Activated naive CD4-positive, alpha-beta T cell treated with anti-CD3 and anti-CD28 coated beads, Interleukin-2, amount 10 ng/mL, durations not matched to agents 7 days and 5 days (primary cell): ENCODE results near the gene CCDC148.
"Not testable (repeated sequence)": the region's sequence is repeated elsewhere in the genome, so short reads cannot be mapped to it uniquely, and the experiment has no call there.

ENCODE experiments used
- CTCF ChIA-PET: fragments of 350-600 bp; sonication (Branson Sonifier 250); formaldehyde crosslinking; loops from one replicate; lab custom pipeline; 2021; ENCODE audit warnings: antibody characterized with exemption; lab: Charles Lee
- DNase-seq: peaks from one replicate; pipeline ENCODE4 v3.0.0-alpha.2; 2020
- H3K27ac Mint-ChIP-seq: one replicate; pipeline ENCODE4 v1.8.0; 2021; ENCODE audit warnings: mild to moderate bottlenecking, moderate library complexity, mixed read lengths
- H3K27me3 Mint-ChIP-seq: one replicate; pipeline ENCODE4 v1.8.0; 2021; ENCODE audit warnings: mild to moderate bottlenecking, mixed read lengths
- H3K36me3 Mint-ChIP-seq: one replicate; pipeline ENCODE4 v1.8.0; 2021; ENCODE audit warnings: mixed read lengths
- H3K4me1 Mint-ChIP-seq: one replicate; pipeline ENCODE4 v1.8.0; 2021; ENCODE audit warnings: mixed read lengths
- H3K4me3 Mint-ChIP-seq: one replicate; pipeline ENCODE4 v1.8.0; 2021; ENCODE audit warnings: mild to moderate bottlenecking, moderate library complexity, mixed read lengths
- H3K9me3 Mint-ChIP-seq: one replicate; pipeline ENCODE4 v1.8.0; 2021; ENCODE audit warnings: mixed read lengths

The CCDC148 gene

DNA sequence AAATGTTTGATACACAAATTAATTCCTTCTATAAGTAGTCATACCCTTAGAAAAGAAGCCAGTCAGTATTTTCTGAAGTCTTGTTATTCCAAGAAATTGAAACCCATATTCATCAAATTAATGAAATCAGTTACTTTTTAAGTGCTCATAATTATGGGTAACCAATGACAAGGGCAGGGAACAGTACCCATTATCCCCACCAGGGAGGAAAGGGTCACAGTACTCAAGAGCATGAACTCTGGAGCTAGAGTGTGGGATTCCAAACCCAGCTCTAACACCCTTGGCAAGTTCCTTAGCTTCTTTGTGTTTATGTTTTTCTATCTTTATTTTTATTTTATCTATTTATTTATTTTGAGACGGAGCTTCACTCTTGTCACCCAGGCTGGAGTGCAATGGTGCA is 68.4 kb downstream of the CCDC148 start:
- no peak for DNase-seq
- H3K27ac Mint-ChIP-seq, result no peak overlapping the region

DNA sequence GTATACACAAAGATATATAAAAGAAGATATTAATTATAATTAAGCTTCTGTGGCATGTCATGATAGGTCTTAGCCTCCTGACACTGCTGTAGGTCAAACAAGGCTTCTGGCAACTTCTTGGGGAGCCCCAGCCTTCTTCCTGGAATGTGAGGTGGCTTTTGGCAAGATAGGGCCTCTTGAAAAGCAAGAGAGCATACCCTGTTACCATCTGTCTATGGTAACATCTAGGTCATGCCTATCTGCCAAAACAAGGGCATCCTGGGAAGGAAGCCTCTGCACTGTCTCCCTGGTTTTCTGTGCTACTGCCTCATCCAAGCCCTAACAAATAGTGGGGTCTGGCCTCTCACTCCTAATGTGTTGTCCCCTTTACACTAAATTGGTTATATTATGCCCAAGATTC is 70.9 kb downstream of the CCDC148 start:
- DNase-seq, result no peak
- Mint-ChIP-seq H3K36me3 (no peaks in the 10 kb centered on the region), H3K27me3 (peaks cover 4% of the 10 kb centered on the region), H3K9me3 (no peaks in the 10 kb centered on the region), H3K4me3 (no peak overlapping the region), H3K4me1 (no peaks in the 10 kb centered on the region), H3K27ac (no peak overlapping the region)
- CTCF ChIA-PET, result no interaction called here

More for the DNA sequence above, 68.4 kb downstream of the CCDC148 start:
- H3K4me1 Mint-ChIP-seq, result peaks cover 4% of the 10 kb centered on the region
- peaks cover 4% of the 10 kb centered on the region for H3K27me3 Mint-ChIP-seq
- CTCF ChIA-PET, result no interaction called here
- no peaks in the 10 kb centered on the region for H3K9me3 Mint-ChIP-seq
- no peaks in the 10 kb centered on the region for H3K36me3 Mint-ChIP-seq
- no peak overlapping the region for H3K4me3 Mint-ChIP-seq

DNA sequence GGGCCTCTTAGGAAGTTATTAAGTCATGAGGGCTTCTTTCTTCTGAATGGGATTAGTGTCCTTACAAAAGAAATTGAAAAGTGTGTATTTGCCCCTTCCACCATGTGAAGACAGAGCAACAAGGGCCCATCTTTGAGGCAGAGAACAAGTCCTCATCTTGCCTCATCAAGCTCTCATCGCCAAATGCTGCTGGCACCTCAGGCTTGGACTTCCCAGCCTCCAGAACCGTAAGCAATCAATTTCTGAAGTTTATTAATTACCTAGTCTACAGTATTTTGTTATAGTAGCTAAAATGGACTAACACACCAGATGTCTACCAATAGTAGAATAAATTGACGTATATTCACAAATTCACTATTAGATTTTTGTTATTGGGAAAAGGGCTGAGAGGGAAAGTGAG is 74.6 kb downstream of the CCDC148 start:
- Mint-ChIP-seq H3K4me3 (no peak overlapping the region), H3K27me3 (peaks cover 5% of the 10 kb centered on the region), H3K36me3 (no peaks in the 10 kb centered on the region), H3K27ac (no peak overlapping the region), H3K9me3 (no peaks in the 10 kb centered on the region), H3K4me1 (no peaks in the 10 kb centered on the region)
- no peak for DNase-seq
- CTCF ChIA-PET, result interaction anchor here (0.7 to 0.8 kb wide), 2 partner anchors 8 to 133 kb away, joined by 3 read pairs; no protein-coding TSS in a partner anchor

DNA sequence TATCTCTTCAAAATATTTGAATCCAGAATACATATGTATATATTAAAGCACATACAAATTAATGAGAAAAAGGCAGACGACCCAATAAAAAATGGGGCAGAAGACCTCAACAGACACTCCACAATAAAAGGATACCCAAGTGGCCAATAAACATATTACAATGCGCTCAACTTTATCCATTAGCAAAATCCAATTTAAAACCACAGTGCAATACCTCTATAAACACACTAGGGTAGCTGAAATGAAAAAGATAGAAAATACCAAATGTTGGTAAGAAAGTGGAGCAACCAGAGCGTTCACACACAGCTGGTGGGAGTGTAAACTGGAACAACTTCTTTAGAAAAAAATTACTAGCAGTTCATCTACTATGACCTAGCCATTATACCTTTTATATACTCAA is 75.3 kb downstream of the CCDC148 start:
- no peak for DNase-seq
- Mint-ChIP-seq H3K27ac (no peak overlapping the region), H3K4me1 (no peaks in the 10 kb centered on the region), H3K4me3 (no peak overlapping the region), H3K9me3 (no peaks in the 10 kb centered on the region), H3K36me3 (no peaks in the 10 kb centered on the region), H3K27me3 (peaks cover 6% of the 10 kb centered on the region)
- CTCF ChIA-PET, result interaction anchor here (0.7 kb wide), 1 partner anchor 9 kb away, joined by 3 read pairs; no protein-coding TSS in a partner anchor

DNA sequence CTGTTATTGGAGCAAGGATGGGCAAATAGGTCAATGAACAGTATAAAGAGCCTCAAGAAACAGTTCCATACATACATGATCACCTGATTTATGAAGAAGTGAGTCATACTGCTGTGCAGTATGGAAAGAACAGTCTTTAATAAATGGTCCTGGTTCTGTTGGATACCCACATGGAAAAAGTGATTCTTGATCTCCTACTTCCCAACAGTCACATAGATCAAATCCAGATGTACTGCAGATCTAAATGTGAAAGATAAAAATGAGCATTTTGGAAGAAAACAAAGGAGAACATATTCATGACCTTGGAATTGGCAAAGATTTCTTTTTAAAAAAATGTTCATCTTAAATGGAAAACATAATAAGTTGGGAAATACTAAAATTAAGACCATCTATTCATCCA is 75.8 kb downstream of the CCDC148 start:
- Mint-ChIP-seq H3K27me3 (peaks cover 6% of the 10 kb centered on the region), H3K27ac (no peak overlapping the region), H3K9me3 (no peaks in the 10 kb centered on the region), H3K4me3 (no peak overlapping the region), H3K4me1 (no peaks in the 10 kb centered on the region), H3K36me3 (no peaks in the 10 kb centered on the region)
- no peak for DNase-seq
- CTCF ChIA-PET, result no interaction called here

DNA sequence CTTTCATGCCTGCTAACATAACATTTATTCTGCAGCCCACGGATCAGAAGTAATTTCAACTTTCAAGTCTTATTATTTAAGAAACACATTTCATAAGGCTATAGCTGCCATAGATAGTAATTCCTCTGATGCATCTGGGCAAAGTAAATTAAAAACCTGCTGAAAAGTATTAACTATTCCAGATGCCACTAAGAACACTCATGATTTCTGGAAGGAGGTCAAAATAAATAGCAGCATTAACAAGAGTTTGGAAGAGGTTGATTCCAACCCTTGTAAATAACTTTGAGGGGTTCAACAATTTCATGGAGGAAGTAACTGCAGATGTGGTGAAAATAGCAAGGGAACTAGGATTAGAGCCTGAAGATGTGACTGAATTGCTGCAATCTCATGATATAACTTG is 77.6 kb downstream of the CCDC148 start:
- H3K36me3 Mint-ChIP-seq, result no peaks in the 10 kb centered on the region
- no peaks in the 10 kb centered on the region for H3K9me3 Mint-ChIP-seq
- no peaks in the 10 kb centered on the region for H3K4me1 Mint-ChIP-seq
- CTCF ChIA-PET, result no interaction called here
- H3K27me3 Mint-ChIP-seq, result peaks cover 6% of the 10 kb centered on the region
- H3K4me3 Mint-ChIP-seq, result no peak overlapping the region
- no peak for DNase-seq
- no peak overlapping the region for H3K27ac Mint-ChIP-seq

DNA sequence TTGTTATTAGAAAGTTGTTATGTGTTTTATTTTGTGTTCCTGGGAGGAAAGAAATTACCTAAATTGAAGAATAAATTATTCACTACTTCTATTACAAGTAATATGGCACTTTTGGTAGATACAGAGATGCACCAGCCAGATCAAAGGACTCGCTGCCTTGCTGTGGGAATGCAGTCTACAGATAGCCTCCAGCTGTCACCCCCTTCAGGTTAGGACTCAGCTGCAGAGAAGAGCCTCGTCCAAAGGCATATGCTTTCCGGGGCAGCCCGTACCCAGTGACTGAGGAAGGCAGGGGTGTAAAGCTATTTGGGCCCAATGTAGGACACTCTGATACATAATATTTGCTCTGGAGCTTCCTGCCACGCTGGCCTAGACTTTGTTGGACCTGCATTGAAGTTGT is 90.2 kb downstream of the CCDC148 start:
- no peaks in the 10 kb centered on the region for H3K9me3 Mint-ChIP-seq
- CTCF ChIA-PET, result no interaction called here
- no peaks in the 10 kb centered on the region for H3K27me3 Mint-ChIP-seq
- no peaks in the 10 kb centered on the region for H3K36me3 Mint-ChIP-seq
- no peak for DNase-seq
- no peak overlapping the region for H3K4me3 Mint-ChIP-seq
- no peak overlapping the region for H3K27ac Mint-ChIP-seq
- H3K4me1 Mint-ChIP-seq, result no peaks in the 10 kb centered on the region

DNA sequence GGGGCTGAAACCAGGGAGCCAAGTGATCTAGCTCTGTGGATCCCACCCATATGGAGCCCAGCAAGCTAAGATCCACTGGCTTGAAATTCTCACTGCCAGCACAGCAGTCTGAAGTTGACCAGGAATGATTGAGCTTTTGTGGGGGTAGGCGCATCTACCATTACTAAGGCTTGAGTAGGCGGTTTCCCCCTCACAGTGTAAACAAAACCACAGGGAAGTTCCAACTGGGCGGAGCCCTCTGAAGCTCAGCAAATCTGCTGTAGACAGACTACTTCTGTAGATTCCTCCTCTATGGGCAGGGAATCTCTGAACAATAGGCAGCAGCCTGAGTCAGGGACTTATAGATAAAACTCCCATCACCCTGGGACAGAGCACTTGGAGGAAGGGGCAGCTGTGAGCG is 96.7 kb downstream of the CCDC148 start:
- DNase-seq, result no peak

DNA sequence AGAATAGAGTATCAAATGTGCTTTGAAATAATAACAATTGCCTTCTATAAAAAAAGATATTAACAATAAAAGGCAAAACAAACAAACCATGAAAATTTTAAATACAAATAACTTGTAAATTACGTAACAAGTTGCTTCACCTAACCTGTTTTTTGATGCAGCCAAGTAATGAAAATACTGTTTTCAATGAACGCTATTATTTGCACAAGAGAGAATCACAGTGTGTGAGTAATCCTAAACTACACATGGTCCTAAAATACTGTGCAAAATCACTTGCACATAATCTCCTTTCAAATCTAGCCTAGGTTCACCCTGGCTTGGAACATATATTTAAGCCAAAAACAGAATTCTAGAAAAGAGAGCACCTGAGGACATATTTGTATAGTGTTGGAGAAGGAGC is 98.9 kb downstream of the CCDC148 start:
- H3K9me3 Mint-ChIP-seq, result no peaks in the 10 kb centered on the region
- CTCF ChIA-PET, result no interaction called here
- no peak for DNase-seq
- H3K27me3 Mint-ChIP-seq, result no peaks in the 10 kb centered on the region
- H3K4me3 Mint-ChIP-seq, result no peak overlapping the region
- no peaks in the 10 kb centered on the region for H3K36me3 Mint-ChIP-seq
- H3K27ac Mint-ChIP-seq, result no peak overlapping the region
- no peaks in the 10 kb centered on the region for H3K4me1 Mint-ChIP-seq

More for the DNA sequence above, 96.7 kb downstream of the CCDC148 start:
- Mint-ChIP-seq H3K4me3 (no peak overlapping the region), H3K27me3 (no peaks in the 10 kb centered on the region), H3K27ac (no peak overlapping the region), H3K9me3 (no peaks in the 10 kb centered on the region), H3K4me1 (no peaks in the 10 kb centered on the region), H3K36me3 (no peaks in the 10 kb centered on the region)
- CTCF ChIA-PET, result no interaction called here

DNA sequence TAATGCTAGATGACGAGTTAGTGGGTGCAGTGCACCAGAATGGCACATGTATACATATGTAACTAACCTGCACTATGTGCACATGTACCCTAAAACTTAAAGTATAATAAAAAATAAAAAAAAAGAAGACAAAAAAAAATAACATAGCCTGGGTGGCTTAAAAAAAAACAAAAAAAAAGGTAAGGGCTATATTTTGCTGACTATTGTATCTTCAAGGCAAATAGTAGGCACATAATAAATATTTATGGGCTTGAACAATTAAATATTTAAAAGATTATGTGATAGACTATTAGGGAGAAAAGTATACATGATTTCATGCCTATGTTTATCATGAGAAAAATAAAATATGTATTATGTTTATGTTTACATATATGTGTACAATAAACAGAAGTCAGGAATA is 99.4 kb downstream of the CCDC148 start:
- H3K4me1 Mint-ChIP-seq, result no peaks in the 10 kb centered on the region

DNA sequence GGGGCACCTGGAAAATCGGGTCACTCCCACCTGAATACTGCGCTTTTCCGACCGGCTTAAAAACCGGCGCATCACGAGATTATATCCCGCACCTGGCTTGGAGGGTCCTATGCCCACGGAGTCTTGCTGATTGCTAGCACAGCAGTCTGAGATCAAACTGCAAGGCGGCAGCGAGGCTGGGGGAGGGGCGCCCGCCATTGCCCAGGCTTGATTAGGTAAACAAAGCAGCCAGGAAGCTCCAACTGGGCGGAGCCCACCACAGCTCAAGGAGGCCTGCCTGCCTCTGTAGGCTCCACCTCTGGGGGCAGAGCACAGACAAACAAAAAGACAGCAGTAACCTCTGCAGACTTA is 105.1 kb downstream of the CCDC148 start:
- H3K27ac Mint-ChIP-seq, DNase-seq, CTCF ChIA-PET, H3K27me3 Mint-ChIP-seq, H3K4me3 Mint-ChIP-seq, H3K9me3 Mint-ChIP-seq, H3K4me1 Mint-ChIP-seq, H3K36me3 Mint-ChIP-seq: not testable (repeated sequence)

More for the DNA sequence above, 99.4 kb downstream of the CCDC148 start:
- H3K27ac Mint-ChIP-seq, result no peak overlapping the region
- no peaks in the 10 kb centered on the region for H3K36me3 Mint-ChIP-seq
- H3K27me3 Mint-ChIP-seq, result no peaks in the 10 kb centered on the region
- CTCF ChIA-PET, result no interaction called here
- no peak for DNase-seq
- H3K9me3 Mint-ChIP-seq, result no peaks in the 10 kb centered on the region
- H3K4me3 Mint-ChIP-seq, result no peak overlapping the region

DNA sequence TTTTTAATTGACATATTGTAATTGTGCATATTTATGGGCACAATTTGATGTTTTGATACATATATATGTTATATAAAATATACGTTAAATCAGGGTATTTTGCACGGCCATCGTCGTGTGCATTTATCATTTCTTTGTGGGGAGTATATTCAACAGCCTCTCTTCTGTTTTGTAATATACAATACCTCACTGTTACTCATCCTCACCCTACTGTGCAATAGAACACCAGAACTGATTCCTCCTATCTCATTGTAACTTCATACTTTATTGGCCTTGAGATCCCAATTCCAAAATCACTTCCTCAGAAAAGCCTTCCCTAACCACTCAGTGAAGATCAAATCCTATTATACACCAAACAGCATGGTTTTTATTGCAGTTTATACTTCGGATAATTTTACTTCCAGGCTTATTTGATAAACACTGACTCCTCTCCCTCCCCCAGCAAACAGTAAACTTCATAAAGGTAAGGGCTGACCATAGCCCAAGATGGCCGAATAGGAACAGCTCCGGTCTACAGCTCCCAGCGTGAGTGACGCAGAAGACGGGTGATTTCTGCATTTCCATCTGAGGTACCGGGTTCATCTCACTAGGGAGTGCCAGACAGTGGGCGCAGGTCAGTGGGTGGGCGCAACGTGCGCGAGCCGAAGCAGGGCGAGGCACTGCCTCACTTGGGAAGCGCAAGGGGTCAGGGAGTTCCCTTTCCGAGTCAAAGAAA is 105.6 kb downstream of the CCDC148 start:
- CTCF ChIA-PET, DNase-seq, H3K4me1 Mint-ChIP-seq, H3K36me3 Mint-ChIP-seq, H3K4me3 Mint-ChIP-seq, H3K9me3 Mint-ChIP-seq, H3K27me3 Mint-ChIP-seq, H3K27ac Mint-ChIP-seq: not testable (repeated sequence)

DNA sequence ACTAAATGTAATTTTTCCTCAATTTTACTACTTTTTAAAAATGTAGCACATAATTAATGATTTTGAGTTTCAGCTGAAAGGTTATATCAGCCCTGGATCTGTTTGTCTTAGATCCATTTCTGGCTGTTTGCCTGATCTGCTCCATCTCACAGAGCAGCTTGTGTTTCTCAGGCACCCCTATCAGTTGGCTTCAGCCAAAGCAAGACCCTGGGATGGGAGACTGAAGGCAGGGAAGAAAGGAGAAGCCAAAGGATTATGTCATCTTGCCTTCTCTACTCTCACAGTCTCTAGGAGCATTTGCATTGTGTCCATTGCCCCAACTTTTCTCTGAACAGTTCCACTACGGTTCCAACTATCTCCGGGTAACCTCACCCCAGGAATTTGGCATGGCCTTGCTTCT is 110.5 kb downstream of the CCDC148 start:
- peaks cover 2% of the 10 kb centered on the region for H3K9me3 Mint-ChIP-seq
- H3K4me1 Mint-ChIP-seq, result no peaks in the 10 kb centered on the region
- H3K27ac Mint-ChIP-seq, result no peak overlapping the region
- CTCF ChIA-PET, result no interaction called here
- H3K36me3 Mint-ChIP-seq, result no peaks in the 10 kb centered on the region
- H3K4me3 Mint-ChIP-seq, result no peak overlapping the region
- no peak for DNase-seq
- no peaks in the 10 kb centered on the region for H3K27me3 Mint-ChIP-seq

DNA sequence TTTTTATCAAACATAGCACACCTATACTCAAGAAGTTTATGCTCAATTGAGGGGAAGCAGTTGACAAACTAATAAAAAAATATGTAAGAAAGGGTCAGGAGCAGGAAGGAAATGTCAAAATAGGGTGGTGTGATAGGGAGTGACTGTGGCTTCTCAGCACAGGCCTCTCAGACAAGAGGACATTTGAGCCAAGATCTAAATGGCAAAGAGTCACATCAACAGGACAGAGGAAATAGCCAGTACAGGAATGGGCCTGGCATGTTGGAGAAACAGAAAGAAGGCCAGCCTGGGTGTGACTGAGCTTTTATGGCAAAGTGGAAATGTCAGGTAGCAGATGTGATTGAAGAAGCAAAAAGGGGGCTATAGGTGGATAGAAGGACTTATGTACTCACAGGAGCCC is 117.0 kb downstream of the CCDC148 start:
- no peaks in the 10 kb centered on the region for H3K4me1 Mint-ChIP-seq
- H3K27ac Mint-ChIP-seq, result no peak overlapping the region
- H3K9me3 Mint-ChIP-seq, result no peaks in the 10 kb centered on the region
- no peaks in the 10 kb centered on the region for H3K27me3 Mint-ChIP-seq
- H3K4me3 Mint-ChIP-seq, result no peak overlapping the region
- no peak for DNase-seq
- no peaks in the 10 kb centered on the region for H3K36me3 Mint-ChIP-seq
- CTCF ChIA-PET, result interaction anchor here (0.7 kb wide), 1 partner anchor 150 kb away, joined by 3 read pairs; no protein-coding TSS in a partner anchor

DNA sequence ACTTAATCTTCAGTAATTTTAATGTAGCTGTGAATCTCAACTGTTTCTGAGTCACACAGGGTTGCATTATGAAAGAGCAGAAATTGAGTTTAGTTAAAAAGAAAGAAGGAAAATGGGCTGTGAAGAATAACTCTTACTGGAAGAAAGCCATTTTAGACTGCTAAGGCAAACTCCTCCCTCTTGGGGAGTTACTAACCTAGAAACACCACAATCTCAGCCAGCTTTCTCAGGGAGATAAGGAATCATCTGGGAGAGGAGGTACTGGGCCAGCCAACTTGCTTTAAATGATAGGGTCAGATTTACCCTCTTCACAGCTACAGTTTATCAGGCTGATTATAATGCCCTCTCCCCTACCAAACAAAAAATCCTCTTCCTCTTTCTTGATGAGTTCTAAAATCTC is 119.5 kb downstream of the CCDC148 start:
- H3K27ac Mint-ChIP-seq, result no peak overlapping the region
- H3K36me3 Mint-ChIP-seq, result no peaks in the 10 kb centered on the region
- no peak for DNase-seq
- CTCF ChIA-PET, result no interaction called here
- no peaks in the 10 kb centered on the region for H3K9me3 Mint-ChIP-seq
- H3K27me3 Mint-ChIP-seq, result no peaks in the 10 kb centered on the region
- no peaks in the 10 kb centered on the region for H3K4me1 Mint-ChIP-seq
- H3K4me3 Mint-ChIP-seq, result no peak overlapping the region
